CD14-positive monocyte (primary cell): ENCODE measurements around the gene DYNC1LI2. TPM values are rescaled to one million over a fixed set of nuclear protein-coding genes. Genes with fewer than 3 reads are reported as not detected.

Experiments
- DNase-seq, 3 donors: peaks; one replicate each; pipeline ENCODE4 v3.0.0-alpha.2; 2011 to 2022
- H2AFZ ChIP-seq: 2 replicates; pipeline ENCODE4 v1.6.0; 2012; ENCODE audit warnings: mild to moderate bottlenecking, low read depth, low read length, inconsistent platforms; ENCODE audit not compliant: insufficient read depth, poor library complexity, severe bottlenecking
- H3K27ac ChIP-seq, 2 donors: 1 replicate in 1 of 2; 2 replicates in 1 of 2; pipeline ENCODE4 v1.5.1; 2012 to 2013; ENCODE audit warnings: low read length in 2 of 2, control low read depth in 1 of 2, inconsistent platforms in 1 of 2, low read depth in 1 of 2, mild to moderate bottlenecking in 1 of 2
- H3K27me3 ChIP-seq, 2 donors: one replicate each; pipeline versions ENCODE4 v1.6.0 to v1.6.1; 2011 to 2013; ENCODE audit warnings: low read length in 2 of 2; ENCODE audit not compliant: control insufficient read depth in 2 of 2, insufficient read depth in 2 of 2
- H3K36me3 ChIP-seq, 2 donors: replicated peaks in 1 of 2; 1 replicate in 1 of 2; 2 replicates in 1 of 2; pipeline versions ENCODE4 v1.5.1 to v1.6.1; 2012 to 2013; ENCODE audit warnings: low read length in 2 of 2, control low read depth in 1 of 2, inconsistent platforms in 1 of 2, mild to moderate bottlenecking in 1 of 2; ENCODE audit not compliant: insufficient read depth in 2 of 2, control insufficient read depth in 1 of 2
- H3K4me1 ChIP-seq, 2 donors: 1 replicate in 1 of 2; 2 replicates in 1 of 2; pipeline versions ENCODE4 v1.5.1 to v1.6.1; 2012 to 2013; ENCODE audit warnings: low read length in 2 of 2, control low read depth in 1 of 2, inconsistent platforms in 1 of 2, mild to moderate bottlenecking in 1 of 2, moderate library complexity in 1 of 2; ENCODE audit not compliant: insufficient read depth in 2 of 2, control insufficient read depth in 1 of 2
- H3K4me2 ChIP-seq: replicated peaks from 2 replicates; pipeline ENCODE3; 2012; ENCODE audit warnings: low read length, moderate library complexity, mild to moderate bottlenecking; ENCODE audit not compliant: poor library complexity, severe bottlenecking; ENCODE audit errors: extremely low read depth
- H3K4me3 ChIP-seq, 3 experiments: fragments of 200-600 bp in 1 of 3; sonication (generic) in 1 of 3; replicated peaks in 1 of 3; 1 replicate in 2 of 3; 2 replicates in 1 of 3; pipeline ENCODE4 v1.5.1; 2011 to 2013; ENCODE audit warnings: low read length in 3 of 3, mild to moderate bottlenecking in 3 of 3, control low read depth in 2 of 3, low read depth in 2 of 3, inconsistent platforms in 1 of 3, moderate library complexity in 1 of 3
- H3K79me2 ChIP-seq: 2 replicates; pipeline ENCODE4 v1.6.0; 2012; ENCODE audit warnings: mild to moderate bottlenecking, control low read depth, inconsistent platforms, low read length, moderate library complexity; ENCODE audit not compliant: insufficient read depth
- H3K9ac ChIP-seq: 2 replicates; pipeline ENCODE4 v1.6.0; 2017; ENCODE audit warnings: low read length, mild to moderate bottlenecking; ENCODE audit not compliant: insufficient read depth, poor library complexity, severe bottlenecking
- H3K9me3 ChIP-seq, 2 donors: replicated peaks in 1 of 2; 1 replicate in 1 of 2; 2 replicates in 1 of 2; pipeline versions ENCODE4 v1.5.1 to v1.6.1; 2012 to 2013; ENCODE audit warnings: low read length in 2 of 2, control low read depth in 1 of 2; ENCODE audit not compliant: control insufficient read depth in 1 of 2, insufficient read depth in 1 of 2
- H4K20me1 ChIP-seq: 2 replicates; pipeline ENCODE4 v1.6.0; 2012; ENCODE audit warnings: mild to moderate bottlenecking, low read length, control low read depth, moderate library complexity; ENCODE audit not compliant: insufficient read depth
- H3K27ac Mint-ChIP-seq, 7 donors: one replicate each; pipeline ENCODE4 v1.8.0; 2020; ENCODE audit warnings: mild to moderate bottlenecking in 7 of 7, mixed read lengths in 7 of 7, moderate library complexity in 6 of 7, inconsistent platforms in 2 of 7
- H3K27me3 Mint-ChIP-seq, 3 donors: one replicate each; pipeline ENCODE4 v1.8.0; 2021 to 2022; ENCODE audit warnings: low read depth in 3 of 3, mild to moderate bottlenecking in 3 of 3, mixed read lengths in 3 of 3, moderate library complexity in 3 of 3, inconsistent platforms in 1 of 3
- H3K36me3 Mint-ChIP-seq, 2 donors: one replicate each; pipeline ENCODE4 v1.8.0; 2020; ENCODE audit warnings: mixed read lengths in 2 of 2, inconsistent platforms in 1 of 2, mild to moderate bottlenecking in 1 of 2
- H3K4me1 Mint-ChIP-seq: one replicate; pipeline ENCODE4 v1.8.0; 2020; ENCODE audit warnings: mild to moderate bottlenecking, mixed read lengths
- H3K4me3 Mint-ChIP-seq, 2 donors: one replicate each; pipeline ENCODE4 v1.8.0; 2020; ENCODE audit warnings: mild to moderate bottlenecking in 2 of 2, mixed read lengths in 2 of 2, moderate library complexity in 1 of 2
- H3K9me3 Mint-ChIP-seq, 7 donors: one replicate each; pipeline ENCODE4 v1.8.0; 2020 to 2022; ENCODE audit warnings: mixed read lengths in 7 of 7, mild to moderate bottlenecking in 6 of 7, moderate library complexity in 6 of 7, inconsistent platforms in 2 of 7
- CTCF ChIP-seq: fragments of 200-600 bp; IDR thresholded peaks from one replicate; pipeline ENCODE4 v1.8.0; 2022; ENCODE audit warnings: antibody characterized with exemption, mild to moderate bottlenecking
- WGBS: methylation state at CpG from one replicate; pipeline ENCODE4 v1.1.5; 2013; ENCODE audit warnings: missing lambda C conversion rate; ENCODE audit not compliant: insufficient coverage; 5-methylcytosine and 5-hydroxymethylcytosine counted together
- intact Hi-C, 2 donors: fragments of 100-400 bp; cut with micrococcal nuclease; formaldehyde crosslinking; loops; one replicate each; pipeline versions ENCODE4 v1.15.0 to v1.15.1; 2023
- polyA plus RNA-seq, 3 donors: library from polyadenylated mRNA; depleted of rRNA in 1 of 3; unstranded in 2 of 3; stranded (reverse) in 1 of 3; fragments of 300-500 nt in 2 of 3; fragments of >200 nt in 1 of 3; fragmentation: Illumina TruSeq in 2 of 3; gene quantifications; 1 replicate in 2 of 3; 2 replicates in 1 of 3; pipeline ENCODE4 v1.2.3, GENCODE V29; 2012 to 2021

DYNC1LI2 gene
- polyA plus RNA-seq, 3 donors = 14.9 to 125 (median 23.9) TPM

GRCh38 chr16:66774981-66775380 lies 23.6 kb upstream of the DYNC1LI2 start:
- no peak for TF ChIP-seq CTCF
- Mint-ChIP-seq H3K4me1 (no peaks in the 10 kb centered on the region), H3K4me3 (no peak overlapping the region), H3K27me3 (no peaks in the 10 kb centered on the region), H3K36me3 (no peaks in the 10 kb centered on the region), H3K27ac (no peak overlapping the region), H3K9me3 (peaks cover 0 to 2% (median 0%) of the 10 kb centered on the region in 7 donors)
- H3K36me3 ChIP-seq = no peaks in the 10 kb centered on the region
- no peak overlapping the region for H3K4me2 ChIP-seq
- no CpG with 5 or more reads among the region's 2 CpGs for WGBS
- no peaks in the 10 kb centered on the region for H3K79me2 ChIP-seq
- no peak overlapping the region for H3K4me3 ChIP-seq
- H3K27me3 ChIP-seq = no peaks in the 10 kb centered on the region
- no peaks in the 10 kb centered on the region for H3K9me3 ChIP-seq
- H3K9ac ChIP-seq = no peak overlapping the region
- no peak overlapping the region for H2AFZ ChIP-seq
- H3K4me1 ChIP-seq = no peaks in the 10 kb centered on the region
- no peak overlapping the region for H3K27ac ChIP-seq
- intact Hi-C loops = no loop called here
- H4K20me1 ChIP-seq = no peaks in the 10 kb centered on the region
- DNase-seq = no peak

GRCh38 chr16:66758086-66758485 lies 6.7 kb upstream of the DYNC1LI2 start:
- intact Hi-C loops = no loop called here
- H3K27ac Mint-ChIP-seq = no peak overlapping the region
- DNase-seq = no peak

More at GRCh38 chr16:66758086-66758485, 6.7 kb upstream of the DYNC1LI2 start:
- Histone ChIP-seq H3K27ac (no peak overlapping the region), H3K27me3 (peaks cover 3 to 9% of the 10 kb centered on the region in 2 donors), H3K79me2 (no peaks in the 10 kb centered on the region), H2AFZ (no peak overlapping the region), H3K4me2 (no peak overlapping the region), H3K4me1 (no peaks in the 10 kb centered on the region), H3K4me3 (no peak overlapping the region), H3K9ac (no peak overlapping the region), H3K36me3 (no peaks in the 10 kb centered on the region), H3K9me3 (no peaks in the 10 kb centered on the region), H4K20me1 (no peaks in the 10 kb centered on the region)
- TF ChIP-seq CTCF = no peak
- Mint-ChIP-seq H3K36me3 (no peaks in the 10 kb centered on the region), H3K9me3 (peaks cover 0 to 3% (median 0%) of the 10 kb centered on the region in 7 donors), H3K4me3 (no peak overlapping the region), H3K27me3 (peaks cover 3 to 21% (median 13%) of the 10 kb centered on the region in 3 donors), H3K4me1 (no peaks in the 10 kb centered on the region)
